LNCAP (cell line): ENCODE results near the gene SS18L1.

Experiments used
- CTCF ChIP-seq: fragments of 450-650 bp; IDR thresholded peaks from 2 replicates; pipeline ENCODE4 v1.5.1; 2017; ENCODE audit warnings: mild to moderate bottlenecking

SS18L1 gene

GRCh38 chr20:62132421-62132820 lies 11.1 kb upstream of the SS18L1 start:
- no peak for TF ChIP-seq CTCF

DNA sequence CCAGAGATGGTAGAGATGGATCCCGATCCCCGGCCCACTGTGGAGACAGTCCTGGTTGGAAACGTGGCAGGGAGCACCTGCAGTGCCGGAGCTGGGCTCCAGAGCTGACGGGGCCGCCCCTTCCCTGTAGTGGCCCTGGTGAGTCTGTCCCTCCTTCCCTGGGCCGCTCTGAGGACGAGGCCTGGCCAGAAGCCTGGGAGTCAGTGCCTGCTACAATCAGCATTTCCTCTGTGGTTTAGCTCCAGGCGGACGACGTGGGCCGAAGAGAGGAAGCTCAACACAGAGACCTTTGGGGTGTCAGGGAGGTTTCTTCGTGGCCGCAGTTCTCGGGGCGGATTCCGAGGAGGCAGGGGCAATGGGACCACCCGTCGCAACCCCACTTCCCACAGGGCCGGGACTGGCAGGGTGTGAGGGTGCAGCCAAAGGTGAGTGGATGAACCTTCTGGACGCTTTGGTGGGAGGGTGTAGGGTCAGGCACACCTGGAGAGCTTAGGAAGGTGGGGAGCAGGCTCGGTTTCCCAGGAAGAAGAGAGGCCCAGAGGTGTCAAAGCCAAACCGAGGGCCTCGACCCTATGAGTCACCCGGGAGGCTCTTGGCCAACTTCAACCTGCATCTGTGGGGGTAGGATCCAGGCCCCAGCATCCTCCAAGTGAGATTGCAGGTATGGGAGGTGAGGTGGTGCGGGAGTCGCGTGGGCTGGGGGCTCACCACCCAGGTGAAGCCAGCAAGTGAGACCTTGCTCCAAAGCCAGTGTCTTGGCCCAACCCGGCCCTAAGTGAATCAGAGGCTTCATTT lies 10.3 kb upstream of the SS18L1 start:
- no peak for TF ChIP-seq CTCF

DNA sequence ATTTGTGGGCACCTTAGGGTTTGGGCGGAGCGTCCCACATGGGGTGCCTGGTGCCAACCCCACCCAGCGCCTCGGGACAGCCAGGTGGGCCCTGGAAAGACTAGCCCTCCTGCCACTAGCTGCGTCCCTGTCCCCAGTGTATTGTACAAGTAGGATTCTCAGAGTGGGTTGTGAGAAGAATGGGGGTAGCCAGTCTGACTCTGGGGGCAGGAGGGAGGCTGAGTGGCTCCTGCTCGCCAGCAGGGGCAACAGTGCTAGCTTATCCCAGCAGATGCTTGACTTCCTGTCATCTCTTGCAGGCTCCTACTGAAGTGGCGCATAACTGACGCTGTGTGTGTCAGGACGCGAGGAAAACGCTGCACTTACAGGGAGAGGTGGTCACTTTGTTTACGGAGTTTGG lies 9.7 kb upstream of the SS18L1 start:
- no peak for TF ChIP-seq CTCF

DNA sequence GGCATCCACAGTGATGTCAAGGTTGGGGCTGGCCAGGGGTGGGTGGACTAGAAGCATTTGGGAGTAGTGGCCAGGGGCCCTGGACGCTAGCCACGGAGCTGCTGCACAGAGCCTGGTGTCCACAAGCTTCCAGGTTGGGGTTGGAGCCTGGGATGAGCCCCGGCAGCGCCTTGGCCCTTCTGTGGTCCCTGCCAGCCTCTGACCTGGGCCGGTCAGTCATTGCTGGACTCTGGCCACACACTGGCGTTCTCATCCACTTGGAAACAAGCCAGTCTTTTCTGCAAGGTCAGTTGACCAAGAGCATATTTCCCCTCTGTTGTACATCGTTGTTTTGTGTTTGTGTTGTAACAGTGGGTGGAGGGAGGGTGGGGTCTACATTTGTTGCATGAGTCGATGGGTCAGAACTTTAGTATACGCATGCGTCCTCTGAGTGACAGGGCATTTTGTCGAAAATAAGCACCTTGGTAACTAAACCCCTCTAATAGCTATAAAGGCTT lies 8.8 kb upstream of the SS18L1 start:
- no peak for TF ChIP-seq CTCF

- TF ChIP-seq CTCF, result no peak
Measured at GRCh38 chr20:62135573-62136266, 7.8 kb upstream of the SS18L1 start.

GRCh38 chr20:62136283-62137091 lies 7.1 kb upstream of the SS18L1 start:
- TF ChIP-seq CTCF, result peak; percentile 92

DNA sequence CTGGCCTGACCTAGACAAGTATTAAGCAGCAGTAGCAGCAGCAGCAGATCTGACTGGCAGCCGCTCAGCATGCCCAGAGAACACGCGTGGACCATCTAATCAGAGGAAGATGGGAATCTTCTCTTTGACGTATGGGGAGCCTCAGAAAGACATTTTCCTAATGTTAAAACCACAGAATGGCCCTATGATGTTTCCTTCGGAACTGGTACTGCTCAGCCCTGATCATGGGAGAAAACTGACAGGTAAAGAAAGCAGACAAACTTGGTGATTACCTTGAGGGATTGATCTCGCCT lies 6.5 kb upstream of the SS18L1 start:
- TF ChIP-seq CTCF, result no peak; the same call in none of the 2 replicates
